Parathyroid adenoma (tissue), 2 donors: ENCODE results near the gene CLMN.
A peak's percentile ranks its signal among the peaks of the same experiment; 100 is the strongest.

ENCODE experiments used
- H2AFZ ChIP-seq: fragments of 300-600 bp; sonication (generic); one replicate; pipeline ENCODE4 v1.7.0; 2017; ENCODE audit warnings: antibody characterized with exemption, mild to moderate bottlenecking
- H3K27ac ChIP-seq: fragments of 300-600 bp; sonication (generic); one replicate; pipeline ENCODE4 v1.7.0; 2017
- H3K27me3 ChIP-seq: fragments of 300-600 bp; sonication (generic); one replicate; pipeline ENCODE4 v1.7.0; 2017; ENCODE audit warnings: low read length; ENCODE audit not compliant: control insufficient read depth, insufficient read depth
- H3K36me3 ChIP-seq: fragments of 300-600 bp; sonication (generic); one replicate; pipeline ENCODE4 v1.7.0; 2017; ENCODE audit warnings: low read length; ENCODE audit not compliant: control insufficient read depth, insufficient read depth
- H3K4me1 ChIP-seq: fragments of 300-600 bp; sonication (generic); one replicate; pipeline ENCODE4 v1.7.0; 2017; ENCODE audit warnings: control low read depth
- H3K4me2 ChIP-seq: fragments of 300-600 bp; sonication (generic); one replicate; pipeline ENCODE4 v1.7.0; 2017; ENCODE audit warnings: low read length
- H3K4me3 ChIP-seq: fragments of 300-600 bp; sonication (generic); one replicate; pipeline ENCODE4 v1.7.0; 2017; ENCODE audit warnings: low read depth, low read length
- H3K79me2 ChIP-seq: fragments of 300-600 bp; sonication (generic); one replicate; pipeline ENCODE4 v1.7.0; 2017; ENCODE audit warnings: control low read depth
- H3K9ac ChIP-seq: fragments of 300-600 bp; sonication (generic); one replicate; pipeline ENCODE4 v1.7.0; 2017; ENCODE audit warnings: mild to moderate bottlenecking
- H3K9me3 ChIP-seq: fragments of 300-600 bp; sonication (generic); one replicate; pipeline ENCODE4 v1.7.0; 2017; ENCODE audit warnings: low read length; ENCODE audit not compliant: control insufficient read depth
- CTCF ChIP-seq: fragments of 300-600 bp; sonication (generic); IDR thresholded peaks from one replicate; pipeline ENCODE4 v1.7.0; 2017; ENCODE audit warnings: antibody characterized with exemption, mild to moderate bottlenecking
- donor health status: primary hyperparathyroidism.

The CLMN gene

GRCh38 chr14:95157327-95158189, 162.2 kb downstream of the CLMN start, which contains the start of gene DICER1:
Gene DICER1, minus strand, starts transcription at chr14:95157529. Its CDS starts 24,071 bp downstream, at chr14:95133458.
- Histone ChIP-seq H3K27ac (peak within 1 kb of the TSS; percentile 87), H3K4me2 (peak within 1 kb of the TSS; percentile 86), H3K36me3 (no peaks in the 10 kb centered on the region), H3K4me3 (peak within 1 kb of the TSS; percentile 93), H3K9ac (peak within 1 kb of the TSS; percentile 84), H3K9me3 (no peaks in the 10 kb centered on the region), H3K27me3 (no peaks in the 10 kb centered on the region), H3K4me1 (peaks cover 14% of the 10 kb centered on the region), H2AFZ (peak within 1 kb of the TSS; percentile 97), H3K79me2 (peaks cover 44% of the 10 kb centered on the region)
- TF ChIP-seq CTCF, result peak; percentile 3

GRCh38 chr14:95157048-95157326, 162.7 kb downstream of the CLMN start:
- TF ChIP-seq CTCF, result no peak
- H2AFZ ChIP-seq, result peak overlapping the region; percentile 81
- peaks cover 48% of the 10 kb centered on the region for H3K79me2 ChIP-seq
- no peaks in the 10 kb centered on the region for H3K9me3 ChIP-seq
- peak overlapping the region; percentile 78 for H3K4me2 ChIP-seq
- H3K36me3 ChIP-seq, result no peaks in the 10 kb centered on the region
- peak overlapping the region; percentile 93 for H3K4me3 ChIP-seq
- no peak overlapping the region for H3K9ac ChIP-seq
- H3K27ac ChIP-seq, result peak overlapping the region; percentile 87
- peaks cover 14% of the 10 kb centered on the region for H3K4me1 ChIP-seq
- no peaks in the 10 kb centered on the region for H3K27me3 ChIP-seq

- H3K4me1 ChIP-seq, result peaks cover 14% of the 10 kb centered on the region
- H3K27me3 ChIP-seq, result no peaks in the 10 kb centered on the region
- peaks cover 54% of the 10 kb centered on the region for H3K79me2 ChIP-seq
- H3K4me3 ChIP-seq, result peak overlapping the region; percentile 69
- no peaks in the 10 kb centered on the region for H3K9me3 ChIP-seq
- H3K4me2 ChIP-seq, result peak overlapping the region; percentile 78
- peak overlapping the region; percentile 81 for H2AFZ ChIP-seq
- H3K27ac ChIP-seq, result peak overlapping the region; percentile 80
- peak overlapping the region; percentile 75 for H3K9ac ChIP-seq
- TF ChIP-seq CTCF, result no peak
- no peaks in the 10 kb centered on the region for H3K36me3 ChIP-seq
Observed at GRCh38 chr14:95156161-95157047, 163.3 kb downstream of the CLMN start.

GRCh38 chr14:95155045-95155444, 164.7 kb downstream of the CLMN start:
- Histone ChIP-seq H3K27ac (no peak overlapping the region), H3K9me3 (no peaks in the 10 kb centered on the region), H3K4me3 (no peak overlapping the region), H3K79me2 (peaks cover 66% of the 10 kb centered on the region), H3K9ac (no peak overlapping the region), H2AFZ (no peak overlapping the region), H3K4me1 (peaks cover 14% of the 10 kb centered on the region), H3K4me2 (no peak overlapping the region), H3K36me3 (no peaks in the 10 kb centered on the region), H3K27me3 (no peaks in the 10 kb centered on the region)
- TF ChIP-seq CTCF, result no peak
